Stimulated activated CD4-positive, alpha-beta T cell treated with anti-CD3 and anti-CD28 coated beads, Interleukin-1b, Interleukin-23, amount 100 ng/mL, for 24 hours (primary cell): ENCODE results near the gene CDK5R2.

Experiments used
- DNase-seq, 4 experiments: peaks; one replicate each; pipeline ENCODE4 v3.0.0-alpha.2; 2020; ENCODE audit warnings: low read depth in 4 of 4, low spot score in 1 of 4

Gene CDK5R2

DNA sequence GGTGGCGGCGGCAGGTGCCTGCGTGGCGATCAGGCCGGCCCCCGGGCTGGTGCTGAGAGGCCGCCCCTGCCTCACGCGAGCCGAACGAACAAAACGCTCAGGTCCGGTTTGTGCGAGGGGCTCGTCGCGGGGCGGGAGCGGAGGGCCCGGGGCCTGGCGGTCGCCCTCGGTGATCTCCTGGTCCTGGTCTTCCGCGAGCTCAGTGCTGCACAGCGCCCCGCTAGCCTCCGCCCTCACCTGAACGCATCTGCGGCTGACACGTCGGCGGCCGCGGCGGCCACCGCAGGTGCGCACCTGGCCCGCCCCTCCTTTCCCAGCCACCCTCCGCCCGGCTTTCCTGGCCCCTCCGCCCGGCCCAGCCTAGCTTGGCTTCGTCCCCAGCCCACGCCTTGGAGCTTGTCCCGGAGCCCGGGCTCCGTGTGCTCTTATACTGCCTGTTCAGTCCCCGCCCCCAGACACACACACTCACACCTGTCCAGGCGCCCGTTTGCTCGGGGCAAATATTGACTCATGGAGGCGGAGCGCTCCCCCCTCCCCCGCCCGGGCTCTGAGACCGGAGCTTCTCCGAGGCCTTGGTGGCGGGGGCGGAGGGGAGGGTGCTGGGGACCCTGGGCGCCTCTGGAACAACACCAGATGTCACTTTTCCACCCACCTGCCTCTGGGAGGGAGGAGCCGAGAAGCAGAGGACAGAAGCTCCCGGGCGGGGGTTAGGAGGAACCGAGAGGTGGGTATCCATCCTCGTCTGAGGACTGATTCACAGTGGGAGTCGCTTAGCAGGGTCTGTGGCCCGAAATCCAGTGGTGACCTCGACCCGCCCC, 42.3 kb downstream of the CDK5R2 start:
- DNase-seq: peak in 1 of 4 experiments; percentile 48

DNA sequence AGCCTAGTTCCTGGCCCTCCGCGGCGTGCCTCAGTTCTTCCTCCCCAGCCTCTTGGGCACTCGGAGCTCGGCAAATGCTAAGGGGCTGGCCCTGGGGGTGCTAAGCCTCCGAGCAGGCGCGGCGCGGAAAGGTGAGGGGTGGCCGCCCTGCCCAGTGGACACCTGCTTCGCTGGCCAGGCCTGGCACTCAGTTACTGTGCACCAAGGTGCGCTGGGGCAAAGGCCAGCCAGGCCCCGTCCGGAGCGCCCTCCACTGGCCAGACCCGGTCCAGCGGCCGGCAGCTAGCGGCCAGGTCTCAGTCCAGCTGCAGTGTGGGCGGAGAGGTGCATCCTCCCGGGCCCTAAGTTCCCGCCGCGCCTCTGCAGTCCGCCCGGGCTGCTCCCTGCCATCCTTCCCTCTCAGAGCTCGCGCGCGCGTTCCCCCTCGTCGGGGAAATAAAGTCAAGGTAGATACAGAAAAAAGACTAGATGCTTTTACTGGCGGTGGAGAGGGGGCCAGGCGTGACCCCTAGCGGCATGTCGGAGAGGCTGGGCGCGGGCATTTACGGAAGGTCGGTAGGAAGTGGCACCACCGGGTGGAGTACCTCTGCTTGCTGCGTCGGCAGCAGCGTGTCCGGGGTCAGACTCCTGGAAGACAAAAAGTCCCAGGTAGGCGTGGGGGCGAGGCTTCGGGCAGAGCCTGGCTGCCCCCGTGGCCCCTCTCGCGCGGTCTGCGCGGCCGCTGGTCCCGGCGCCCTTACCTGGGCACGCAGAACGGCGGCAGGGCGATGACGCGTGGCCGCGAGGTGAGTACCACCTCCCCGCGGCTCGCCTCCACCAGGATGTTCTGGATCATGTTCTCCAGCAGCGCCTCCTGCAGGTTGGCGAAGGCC, 43.2 kb downstream of the CDK5R2 start:
- DNase-seq: peak in 2 of 4 experiments; percentile 32 to 45

DNA sequence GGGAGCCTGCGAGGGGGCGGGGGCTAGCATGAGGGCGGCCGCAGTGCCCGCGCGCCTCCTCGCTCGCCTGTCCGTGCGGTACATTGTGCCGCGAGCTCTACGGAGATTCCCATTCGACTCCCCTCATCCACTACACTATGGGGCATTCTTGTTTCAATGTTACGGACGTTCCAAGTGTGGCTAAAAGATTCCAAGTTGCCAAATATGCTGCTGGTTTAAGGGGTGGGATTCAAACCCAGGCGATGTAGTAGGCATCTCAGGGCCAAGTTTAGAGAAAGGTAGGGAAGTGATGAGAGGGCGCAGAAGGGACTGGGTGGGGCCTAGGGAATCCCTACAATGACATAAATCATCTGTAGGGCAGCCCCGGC, 43.8 kb downstream of the CDK5R2 start:
- DNase-seq: no peak

DNA sequence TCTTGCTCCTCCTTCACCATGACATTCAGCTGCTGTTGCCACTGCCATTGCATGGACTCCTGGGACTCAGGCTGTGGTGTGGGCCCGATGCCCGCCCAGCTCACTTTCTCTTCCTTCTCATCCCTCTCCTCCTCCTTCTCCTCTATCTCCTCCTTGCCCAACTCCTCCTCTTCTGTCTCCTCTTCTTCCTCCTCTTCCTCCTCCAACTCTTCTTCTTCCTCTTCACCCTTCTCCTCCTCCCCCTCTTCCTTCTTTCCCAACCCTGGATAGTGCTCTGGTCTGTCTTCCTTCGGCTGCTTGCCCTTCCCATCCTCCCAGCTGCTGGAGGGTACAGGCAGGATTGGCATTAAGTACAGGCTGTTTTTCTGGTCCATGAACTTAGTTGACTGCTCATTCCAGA, 44.5 kb downstream of the CDK5R2 start:
- DNase-seq: no peak

DNA sequence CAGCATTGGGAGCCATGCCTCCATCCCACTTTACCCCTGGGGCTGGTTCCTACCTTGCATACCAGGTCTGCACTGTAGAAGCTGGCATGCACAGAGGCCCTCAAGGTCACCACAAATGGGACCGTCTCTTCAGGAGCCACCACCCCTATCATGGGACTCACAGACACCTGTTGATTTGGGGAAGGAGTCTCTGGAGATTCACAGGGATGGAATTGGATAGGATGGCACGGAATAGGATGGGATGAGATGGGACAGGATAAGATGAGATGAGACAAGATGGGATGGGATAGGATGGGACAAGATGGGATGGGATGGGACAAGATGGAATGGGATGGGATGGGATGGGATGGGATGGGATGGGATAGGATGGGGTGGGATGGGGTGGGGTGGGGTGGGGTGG, 49.8 kb downstream of the CDK5R2 start:
- no peak for DNase-seq

DNA sequence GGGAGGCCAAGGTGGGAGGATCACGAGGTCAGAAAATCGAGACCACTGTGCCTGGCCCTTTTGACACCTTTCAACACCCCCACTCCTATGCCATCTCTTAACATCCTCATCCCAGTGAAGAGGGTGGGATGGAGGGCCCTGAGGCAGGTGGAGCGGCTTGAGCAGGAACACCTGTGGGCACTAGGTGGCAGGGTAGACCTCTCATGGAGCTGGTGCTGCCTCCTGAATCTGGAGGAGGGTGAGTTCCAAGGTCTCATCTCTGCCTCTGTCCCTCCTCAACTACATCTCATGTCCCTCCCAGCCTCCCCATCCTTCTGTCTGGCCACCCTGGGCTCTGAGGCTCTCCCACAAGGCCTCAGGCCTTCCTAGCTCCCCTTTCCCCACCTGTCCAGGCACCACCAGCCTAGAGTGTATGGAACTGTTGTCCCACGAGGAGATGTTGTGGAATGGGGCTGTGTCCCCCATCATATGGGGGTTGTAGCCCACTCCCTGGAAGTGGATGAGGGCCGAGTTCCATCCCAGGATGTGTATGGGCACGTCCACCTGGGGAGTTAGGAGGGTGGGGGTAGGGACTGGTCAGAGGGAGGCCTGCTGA, 50.8 kb downstream of the CDK5R2 start:
- no peak for DNase-seq

DNA sequence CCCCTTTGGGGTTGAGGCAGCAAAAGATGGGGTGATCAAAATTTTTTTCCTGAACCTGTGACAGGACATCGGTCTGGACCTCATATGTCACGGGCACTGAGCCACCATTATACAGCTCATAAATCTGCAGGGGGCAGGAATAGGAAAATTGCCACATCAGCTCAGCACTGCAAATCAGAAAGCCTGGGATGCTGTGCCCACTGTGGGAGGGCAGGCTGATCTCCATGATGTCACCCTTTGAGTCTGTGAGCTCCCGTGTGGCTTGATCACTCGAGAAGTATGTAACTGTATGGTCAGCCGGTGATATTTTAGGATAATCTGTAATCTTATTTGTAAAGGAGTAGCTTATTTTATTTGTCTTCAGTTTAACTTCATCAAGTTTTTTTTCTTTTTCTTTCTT, 51.4 kb downstream of the CDK5R2 start:
- no peak for DNase-seq
